NCI-H460 (cell line): Measurements from ENCODE around the gene TNN. TPM values are rescaled to one million over a fixed set of nuclear protein-coding genes. Genes with fewer than 3 reads are reported as not detected.

Experiments used
- DNase-seq: peaks from one replicate; pipeline ENCODE4 v3.0.0-alpha.2; 2016; ENCODE audit warnings: low read depth; ENCODE audit errors: extremely low read depth
- total RNA-seq: library from RNA; depleted of rRNA; stranded (reverse); fragments of >200 nt; shearing (Covaris generic); gene quantifications from 2 replicates; pipeline ENCODE4 v1.2.3, GENCODE V29; 2014

TNN gene
- total RNA-seq, 1 experiment from 2014 or later, result not detected

GRCh38 chr1:175172503-175172902 lies 104.9 kb downstream of the TNN start:
- DNase-seq, result no peak

- DNase-seq, result no peak
Observed at GRCh38 chr1:175173531-175173930, 105.9 kb downstream of the TNN start.

- no peak for DNase-seq
Observed at GRCh38 chr1:175174309-175175102, 106.9 kb downstream of the TNN start.

DNA sequence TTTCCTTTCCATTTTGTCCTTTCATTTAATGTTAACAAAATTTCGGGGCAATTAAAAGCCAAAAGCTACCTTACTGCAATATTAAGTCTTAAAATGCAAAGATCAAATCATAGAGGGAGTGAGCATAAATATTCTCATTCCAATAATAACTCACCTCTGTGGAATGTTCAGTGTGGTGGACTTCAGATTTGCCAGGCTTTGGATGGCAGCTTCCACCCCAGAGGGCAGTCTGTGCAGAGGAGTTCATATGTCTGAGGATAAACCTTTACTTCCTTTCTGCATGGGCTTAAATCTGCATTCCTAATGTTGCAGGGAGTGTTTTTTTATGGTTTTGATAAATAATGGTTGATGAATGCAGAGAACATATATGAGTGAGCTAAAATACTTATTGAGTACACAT lies 108.6 kb downstream of the TNN start:
- DNase-seq, result no peak

- DNase-seq, result no peak
Observed at GRCh38 chr1:175178056-175178455, 110.4 kb downstream of the TNN start.

GRCh38 chr1:175178456-175178855 lies 110.8 kb downstream of the TNN start:
- no peak for DNase-seq

DNA sequence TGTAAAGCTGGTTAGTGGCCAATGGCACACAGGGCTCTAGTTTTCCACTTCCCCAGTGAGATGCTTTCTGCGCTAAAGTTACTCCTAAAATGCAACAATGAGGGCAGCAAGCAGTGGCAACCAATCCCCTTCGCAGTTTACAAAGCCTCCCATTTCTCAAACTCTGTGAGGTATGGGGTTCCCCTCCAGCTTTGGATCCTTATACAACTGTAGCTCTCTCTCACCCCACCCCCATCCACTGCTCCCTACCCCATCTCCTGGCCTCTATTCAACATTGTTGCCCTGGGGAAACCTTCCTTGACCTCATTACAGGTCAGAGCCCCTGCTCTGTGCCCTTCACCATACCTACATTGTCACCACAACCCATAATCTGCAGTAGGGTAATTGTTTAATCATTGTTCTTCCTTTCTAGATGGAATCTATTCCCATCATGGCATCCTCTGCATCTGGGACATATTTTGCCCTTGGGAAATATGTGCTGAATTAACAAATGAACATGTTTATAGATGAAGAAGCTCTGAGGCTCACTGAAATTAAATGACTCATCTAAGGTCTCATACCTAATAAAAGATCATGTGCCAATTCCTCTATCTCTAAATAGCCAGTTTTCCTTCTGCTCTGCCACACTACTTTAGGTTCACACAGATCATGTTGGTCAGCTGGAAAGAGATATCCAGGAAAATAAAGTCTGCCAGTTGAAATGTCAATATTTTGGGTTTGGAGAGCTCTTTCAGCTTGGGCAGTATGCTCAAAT lies 112.4 kb downstream of the TNN start:
- no peak for DNase-seq

DNA sequence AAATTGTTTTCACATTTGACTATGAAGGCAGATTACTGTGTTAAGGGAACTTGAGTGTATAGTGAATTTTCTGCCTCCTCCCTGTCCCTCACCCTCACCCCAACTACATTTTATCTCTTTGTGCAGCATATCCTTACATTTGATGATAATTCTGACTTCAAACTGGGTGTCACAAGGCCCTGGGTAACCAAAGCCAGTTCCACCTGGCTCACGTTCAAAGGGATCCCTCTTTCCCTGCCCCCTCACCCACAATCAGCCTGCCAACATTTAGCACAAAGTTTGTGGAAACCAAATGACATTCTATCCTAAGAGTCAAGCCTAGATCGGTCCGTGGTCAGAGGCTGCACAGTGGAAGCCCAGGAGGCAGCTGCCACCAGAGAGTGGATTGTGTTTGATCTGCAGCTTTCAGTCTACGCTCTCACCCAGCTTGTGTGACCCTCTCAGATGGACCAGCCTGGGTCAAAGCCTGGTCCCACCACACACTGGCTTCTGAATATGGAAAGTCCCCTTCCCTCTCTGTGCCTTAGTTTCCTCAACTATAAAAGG lies 114.6 kb downstream of the TNN start:
- DNase-seq, result no peak

GRCh38 chr1:175183586-175183985 lies 116.0 kb downstream of the TNN start:
- no peak for DNase-seq

DNA sequence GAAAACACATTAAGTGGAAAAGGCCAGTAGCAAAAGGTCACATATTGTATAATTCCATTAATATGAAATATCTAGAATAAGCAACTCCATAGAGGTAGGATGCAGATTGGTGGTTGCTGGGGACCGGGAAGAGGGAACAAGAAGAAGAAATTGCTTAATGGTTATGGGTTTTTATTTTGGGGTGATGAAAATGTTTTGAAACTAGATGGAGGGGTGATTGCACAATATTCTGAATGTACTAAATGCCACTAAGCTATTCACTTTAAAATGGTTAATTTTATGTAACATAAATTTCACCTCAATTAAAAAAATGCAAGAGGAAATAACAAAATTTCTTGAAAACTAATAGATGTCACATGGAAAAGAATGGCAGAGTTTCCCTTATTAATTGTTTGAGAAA lies 118.3 kb downstream of the TNN start:
- DNase-seq, result no peak

GRCh38 chr1:175186433-175187160 lies 119.0 kb downstream of the TNN start:
- no peak for DNase-seq

- no peak for DNase-seq
Observed at GRCh38 chr1:175188936-175189335, 121.3 kb downstream of the TNN start.

- DNase-seq, result no peak
Observed at GRCh38 chr1:175191659-175192058, 124.0 kb downstream of the TNN start.

DNA sequence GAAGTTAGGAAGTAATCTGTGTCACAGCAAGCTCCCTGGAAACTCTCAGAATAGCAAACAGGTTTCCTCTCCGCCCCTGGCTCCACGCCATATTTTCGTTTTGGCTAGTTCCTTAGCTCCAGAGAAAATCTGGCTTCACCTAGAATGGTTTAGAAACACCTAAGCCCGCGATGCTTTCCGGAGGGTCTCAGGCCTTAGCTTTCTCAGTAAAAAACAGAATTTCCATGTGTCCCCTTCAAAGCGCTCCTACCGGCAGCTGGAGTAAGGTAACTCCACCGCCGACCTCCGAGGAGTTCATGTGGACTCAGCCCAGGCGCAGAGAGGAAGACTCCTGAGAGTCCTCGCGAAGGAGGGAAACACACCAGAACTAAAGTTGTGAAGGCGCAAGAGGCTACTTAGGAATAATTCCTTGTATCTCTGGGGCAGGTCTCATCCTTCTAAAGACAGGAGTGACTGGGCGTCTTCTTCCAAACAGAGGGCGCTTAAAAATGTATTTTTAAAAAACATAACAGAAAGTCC lies 124.5 kb downstream of the TNN start:
- no peak for DNase-seq

DNA sequence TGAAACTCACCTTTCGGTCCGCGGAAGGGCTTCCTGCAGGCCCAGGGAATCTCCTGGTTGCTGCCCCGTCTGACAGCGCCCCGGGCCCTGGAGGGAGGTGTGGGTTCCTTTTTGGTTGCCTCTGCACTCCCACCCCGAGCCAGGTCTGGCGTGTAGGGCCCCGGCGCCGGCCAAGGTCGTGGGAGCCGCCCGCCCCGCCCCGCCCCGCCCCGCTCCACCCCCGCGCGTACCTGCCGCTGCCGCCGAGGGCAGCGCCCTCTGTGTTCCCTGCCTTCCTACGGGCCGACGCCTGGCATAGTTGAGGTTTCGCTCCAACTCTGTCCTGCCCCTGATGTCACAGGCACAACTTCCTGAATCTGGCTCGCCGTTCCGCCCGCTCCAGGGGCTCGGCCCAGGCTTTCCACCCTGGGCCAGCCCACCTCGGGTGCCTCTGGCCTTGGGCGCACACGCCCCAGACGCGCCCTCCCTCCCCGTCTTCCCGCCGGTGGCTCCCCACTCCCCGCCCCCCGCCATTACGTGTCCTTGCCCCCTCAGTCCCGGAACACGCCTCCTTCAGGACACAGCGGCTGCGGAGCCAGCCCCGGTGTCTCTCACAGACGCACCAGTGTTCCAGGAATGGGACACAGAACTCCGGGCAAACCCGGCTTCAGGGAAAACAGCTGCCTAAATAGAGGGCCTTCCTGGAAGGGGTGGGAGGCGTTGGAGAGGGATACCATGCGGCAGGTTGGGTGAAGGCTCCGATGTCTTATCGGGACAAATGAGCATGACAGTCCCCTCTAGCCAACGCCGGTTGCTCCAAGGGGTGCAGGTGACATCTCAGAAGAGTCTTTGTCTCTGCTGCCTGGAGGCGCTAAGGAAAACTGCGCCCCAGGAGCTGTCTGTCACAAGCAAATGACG lies 125.2 kb downstream of the TNN start, which contains the start of gene KIAA0040:
Gene KIAA0040, minus strand, starts transcription at position 147 of the 897 bp plus-strand sequence. CDS start 31,763 bp downstream, outside the sequence.
- peak; percentile 36 for DNase-seq

- no peak for DNase-seq
Observed at GRCh38 chr1:175193527-175193910, 125.9 kb downstream of the TNN start.

- DNase-seq, result no peak
Observed at GRCh38 chr1:175195281-175195680, 127.6 kb downstream of the TNN start.

DNA sequence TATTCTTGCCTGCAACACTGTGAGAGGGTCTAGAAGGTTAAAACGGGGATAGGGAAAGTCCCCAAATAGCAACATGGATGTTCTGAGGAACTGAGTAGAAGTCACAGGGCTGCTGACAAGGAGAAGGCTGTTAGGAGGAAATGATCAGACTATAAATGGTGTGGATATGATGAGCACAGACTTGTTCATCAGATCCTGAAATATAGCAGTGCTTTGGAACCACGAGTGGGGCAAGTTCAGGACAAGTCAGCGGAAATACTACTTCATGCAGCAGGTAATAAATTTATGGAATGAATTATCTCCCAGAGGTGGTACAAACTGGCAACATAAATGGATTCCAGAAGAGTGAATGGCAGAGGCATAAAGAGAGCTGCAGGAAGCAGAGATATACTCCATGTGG lies 128.2 kb downstream of the TNN start:
- DNase-seq, result no peak

GRCh38 chr1:175197531-175197930 lies 129.9 kb downstream of the TNN start:
- no peak for DNase-seq
